Peyer's patch (tissue), 4 donors: Measurements from ENCODE around the gene PHF2. TPM values are rescaled to one million over a fixed set of nuclear protein-coding genes. Genes with fewer than 3 reads are reported as not detected.

Experiments
- DNase-seq, 3 donors: peaks; one replicate each; pipeline ENCODE4 v3.0.0-alpha.2; 2017 to 2019
- H3K27ac ChIP-seq, 4 donors: fragments of 200-600 bp; sonication (generic); one replicate each; pipeline ENCODE4 v1.5.1; 2016 to 2019
- H3K27me3 ChIP-seq, 2 donors: fragments of 200-600 bp; sonication (generic); one replicate each; pipeline ENCODE4 v1.5.1; 2019
- H3K36me3 ChIP-seq, 3 donors: fragments of 200-600 bp; sonication (generic); one replicate each; pipeline ENCODE4 v1.5.1; 2016 to 2019
- H3K4me1 ChIP-seq, 4 donors: fragments of 200-600 bp; sonication (generic); one replicate each; pipeline ENCODE4 v1.5.1; 2016 to 2019
- H3K4me3 ChIP-seq, 4 donors: fragments of 200-600 bp; sonication (generic); 1 replicate in 3 of 4; 2 replicates in 1 of 4; pipeline ENCODE4 v1.5.1; 2016 to 2019; ENCODE audit warnings: mild to moderate bottlenecking in 1 of 4
- H3K9me3 ChIP-seq, 4 donors: fragments of 200-600 bp; sonication (generic); one replicate each; pipeline ENCODE4 v1.5.1; 2016 to 2019; ENCODE audit warnings: mild to moderate bottlenecking in 1 of 4
- POLR2A ChIP-seq, 2 donors: fragments of 450-650 bp; IDR thresholded peaks; one replicate each; pipeline ENCODE4 v1.5.1; 2017; ENCODE audit warnings: antibody characterized with exemption in 2 of 2, mild to moderate bottlenecking in 2 of 2, moderate library complexity in 2 of 2
- total RNA-seq, 4 donors: library from RNA; depleted of rRNA; stranded (reverse); fragments of >200 nt; gene quantifications; one replicate each; pipeline ENCODE4 v1.1.0, GENCODE V29; 2016
- TF ChIP-seq, protein P1 (sequence below), 6 experiments: fragments of 450-650 bp in 4 of 6; fragments of 200-600 bp in 2 of 6; sonication (generic) in 1 of 6; IDR thresholded peaks; one replicate each; pipeline ENCODE4 v1.5.1; 2017 to 2019; ENCODE audit warnings: antibody characterized with exemption in 6 of 6, mild to moderate bottlenecking in 3 of 6, moderate library complexity in 1 of 6

PHF2 gene
- total RNA-seq, 4 donors from 2014 or later = 12.3 to 26.4 (median 19.5) TPM

DNA sequence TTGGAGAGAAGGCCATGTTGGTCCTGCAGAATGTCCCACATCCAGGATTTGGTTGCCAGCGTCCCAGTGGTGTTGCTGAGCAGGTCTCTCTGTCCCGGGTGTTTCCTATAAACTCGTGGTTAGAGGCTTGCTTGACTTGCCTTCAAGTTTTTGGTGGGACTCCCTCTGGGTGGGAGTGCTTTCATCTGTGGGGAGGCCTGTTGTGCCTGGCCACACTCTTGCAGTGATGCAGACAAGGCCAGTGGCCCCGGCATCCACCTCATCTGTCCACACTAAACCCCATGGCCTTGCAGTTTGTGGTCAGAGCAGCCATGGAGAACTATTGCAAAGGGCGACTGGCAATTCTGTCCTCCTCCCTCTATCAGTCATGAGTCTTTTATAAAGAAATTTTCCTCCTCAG lies 71.8 kb downstream of the PHF2 start:
- peaks cover 0 to 70% (median 0%) of the 10 kb centered on the region in 3 donors for H3K36me3 ChIP-seq
- no peaks in the 10 kb centered on the region for H3K4me1 ChIP-seq
- no peak overlapping the region for H3K4me3 ChIP-seq
- no peaks in the 10 kb centered on the region for H3K9me3 ChIP-seq
- DNase-seq = peak in 1 of 3 donors; percentile 23
- TF ChIP-seq POLR2A (IDR thresholded peaks at IDR 0.05) = no peak
- TF ChIP-seq, protein P1, sequence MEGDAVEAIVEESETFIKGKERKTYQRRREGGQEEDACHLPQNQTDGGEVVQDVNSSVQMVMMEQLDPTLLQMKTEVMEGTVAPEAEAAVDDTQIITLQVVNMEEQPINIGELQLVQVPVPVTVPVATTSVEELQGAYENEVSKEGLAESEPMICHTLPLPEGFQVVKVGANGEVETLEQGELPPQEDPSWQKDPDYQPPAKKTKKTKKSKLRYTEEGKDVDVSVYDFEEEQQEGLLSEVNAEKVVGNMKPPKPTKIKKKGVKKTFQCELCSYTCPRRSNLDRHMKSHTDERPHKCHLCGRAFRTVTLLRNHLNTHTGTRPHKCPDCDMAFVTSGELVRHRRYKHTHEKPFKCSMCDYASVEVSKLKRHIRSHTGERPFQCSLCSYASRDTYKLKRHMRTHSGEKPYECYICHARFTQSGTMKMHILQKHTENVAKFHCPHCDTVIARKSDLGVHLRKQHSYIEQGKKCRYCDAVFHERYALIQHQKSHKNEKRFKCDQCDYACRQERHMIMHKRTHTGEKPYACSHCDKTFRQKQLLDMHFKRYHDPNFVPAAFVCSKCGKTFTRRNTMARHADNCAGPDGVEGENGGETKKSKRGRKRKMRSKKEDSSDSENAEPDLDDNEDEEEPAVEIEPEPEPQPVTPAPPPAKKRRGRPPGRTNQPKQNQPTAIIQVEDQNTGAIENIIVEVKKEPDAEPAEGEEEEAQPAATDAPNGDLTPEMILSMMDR (IDR thresholded peaks at IDR 0.05) = no peak
- H3K27me3 ChIP-seq = no peaks in the 10 kb centered on the region
- H3K27ac ChIP-seq = no peak overlapping the region

DNA sequence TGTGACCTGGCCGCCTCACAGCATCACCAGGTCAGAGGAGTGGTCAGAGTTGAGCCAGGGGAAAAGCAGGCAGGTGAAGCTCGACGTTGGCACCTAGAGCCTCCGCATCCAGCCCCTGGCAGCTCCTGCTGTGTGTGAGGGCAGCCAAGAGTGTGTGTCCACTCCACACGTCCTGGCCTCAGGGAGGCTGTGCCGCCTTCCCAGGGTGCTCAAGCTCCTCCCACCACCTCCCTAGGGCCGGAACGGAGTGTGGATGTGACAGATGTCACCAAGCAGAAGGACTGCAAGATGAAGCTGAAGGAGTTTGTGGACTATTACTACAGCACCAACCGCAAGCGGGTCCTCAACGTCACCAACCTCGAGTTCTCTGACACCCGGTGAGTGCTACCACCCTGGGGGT lies 72.5 kb downstream of the PHF2 start:
- Histone ChIP-seq H3K27ac (no peak overlapping the region), H3K9me3 (no peaks in the 10 kb centered on the region), H3K4me3 (no peak overlapping the region), H3K27me3 (no peaks in the 10 kb centered on the region), H3K4me1 (no peaks in the 10 kb centered on the region), H3K36me3 (peaks cover 0 to 70% (median 0%) of the 10 kb centered on the region in 3 donors)
- DNase-seq = peak in 1 of 3 donors; percentile 27
- TF ChIP-seq, protein P1 (IDR thresholded peaks at IDR 0.05) = no peak
- no peak for TF ChIP-seq POLR2A (IDR thresholded peaks at IDR 0.05)

DNA sequence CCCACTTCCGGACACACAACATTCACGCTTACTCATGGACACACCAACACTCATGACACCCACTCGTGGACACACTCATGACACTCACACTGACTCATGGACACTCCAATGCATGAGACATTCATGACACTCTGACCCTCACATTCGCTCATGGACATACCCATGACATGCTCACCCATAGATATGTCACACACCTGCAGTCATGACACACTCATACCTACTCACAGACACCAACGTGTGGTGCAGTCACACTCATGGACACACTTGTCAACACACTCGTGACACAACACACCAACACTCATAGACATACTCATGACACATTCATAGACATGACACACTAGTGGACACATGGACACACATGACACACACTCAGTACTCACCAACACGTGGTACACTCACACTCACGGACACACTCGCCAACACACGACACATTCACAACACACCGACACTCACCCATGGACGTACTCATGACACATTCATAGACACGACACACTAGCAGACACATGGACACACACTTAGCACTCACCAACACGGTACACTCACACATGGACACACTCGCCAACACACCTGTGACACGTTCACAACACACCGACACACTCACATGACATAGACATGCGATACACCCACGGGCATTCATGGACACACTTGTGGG lies 73.4 kb downstream of the PHF2 start:
- H3K9me3 ChIP-seq = no peaks in the 10 kb centered on the region
- no peaks in the 10 kb centered on the region for H3K27me3 ChIP-seq
- TF ChIP-seq POLR2A (IDR thresholded peaks at IDR 0.05) = no peak
- TF ChIP-seq, protein P1 (IDR thresholded peaks at IDR 0.05) = no peak
- peak in 1 of 3 donors; percentile 26 for DNase-seq
- H3K27ac ChIP-seq = no peak overlapping the region
- no peaks in the 10 kb centered on the region for H3K4me1 ChIP-seq
- no peak overlapping the region for H3K4me3 ChIP-seq
- H3K36me3 ChIP-seq = peaks cover 0 to 69% (median 0%) of the 10 kb centered on the region in 3 donors

DNA sequence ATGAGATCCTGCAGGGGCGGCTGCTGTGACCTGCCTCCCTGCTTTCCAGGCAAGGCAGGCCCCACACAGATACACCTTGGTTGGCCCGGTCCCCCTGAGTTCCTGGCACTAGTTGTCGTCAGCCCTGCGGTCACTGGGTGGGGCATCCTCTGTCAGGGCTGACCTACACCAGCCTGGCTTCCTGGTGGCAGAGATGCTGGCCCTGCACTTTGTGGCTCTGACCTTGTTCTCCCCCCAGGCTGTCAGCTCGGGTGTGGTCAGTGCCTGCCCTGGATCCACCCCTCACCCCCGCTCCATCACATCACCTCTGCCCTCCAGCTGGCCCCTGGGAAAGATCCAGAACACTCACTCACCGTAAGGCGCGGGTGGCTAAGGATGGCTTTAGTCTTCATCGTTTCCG lies 74.1 kb downstream of the PHF2 start:
- no peak overlapping the region for H3K27ac ChIP-seq

DNA sequence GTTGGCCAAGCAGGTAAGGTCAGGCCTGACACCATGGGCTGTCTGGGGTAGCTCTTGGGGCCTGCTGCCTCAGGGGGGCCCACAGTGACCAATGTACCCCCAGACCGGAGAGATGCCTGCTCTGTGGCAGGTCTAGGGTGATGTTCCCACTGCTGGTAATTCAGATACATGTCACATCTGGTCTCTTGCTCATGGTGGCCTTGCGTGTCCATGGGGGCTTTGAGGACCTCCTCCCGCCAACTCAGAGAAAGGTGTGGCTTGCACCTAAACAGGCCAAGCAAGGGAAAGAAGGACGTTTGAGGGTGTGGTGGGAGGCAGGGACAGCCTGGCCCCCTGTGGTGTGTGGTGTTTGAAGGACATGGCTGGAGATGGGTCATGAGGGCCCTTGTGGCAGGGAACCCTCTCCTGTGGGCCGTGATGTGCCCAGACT lies 75.2 kb downstream of the PHF2 start:
- no peaks in the 10 kb centered on the region for H3K9me3 ChIP-seq
- H3K27ac ChIP-seq = no peak overlapping the region
- H3K36me3 ChIP-seq = peaks cover 0 to 69% (median 0%) of the 10 kb centered on the region in 3 donors
- DNase-seq = peak in 2 of 3 donors; percentile 28 to 37
- no peak overlapping the region for H3K4me3 ChIP-seq
- H3K27me3 ChIP-seq = no peaks in the 10 kb centered on the region
- no peak for TF ChIP-seq POLR2A (IDR thresholded peaks at IDR 0.05)
- TF ChIP-seq, protein P1 (IDR thresholded peaks at IDR 0.05) = no peak
- no peaks in the 10 kb centered on the region for H3K4me1 ChIP-seq

More for the DNA sequence above, 74.1 kb downstream of the PHF2 start:
- no peak overlapping the region for H3K4me3 ChIP-seq
- no peaks in the 10 kb centered on the region for H3K4me1 ChIP-seq
- peaks cover 0 to 69% (median 0%) of the 10 kb centered on the region in 3 donors for H3K36me3 ChIP-seq
- no peak for TF ChIP-seq POLR2A (IDR thresholded peaks at IDR 0.05)
- TF ChIP-seq, protein P1 (IDR thresholded peaks at IDR 0.05) = no peak
- DNase-seq = peak in 2 of 3 donors; percentile 34 to 41
- H3K27me3 ChIP-seq = no peaks in the 10 kb centered on the region
- H3K9me3 ChIP-seq = no peaks in the 10 kb centered on the region
